HCT116 (cell line): ENCODE measurements around the gene OPN3. TPM values are rescaled to one million over a fixed set of nuclear protein-coding genes. Genes with fewer than 3 reads are reported as not detected.

Source experiments
- ATAC-seq: fragments of 200-7000 bp; cut with Tn5 transposase; 2 replicates; pipeline ENCODE4 v1.9.1; 2020; ENCODE audit warnings: mild to moderate bottlenecking, moderate library complexity
- BruUV-seq: library from RNA; stranded (reverse); fragments of 400-500 nt; replicated peaks from 2 replicates; lab custom pipeline; 2021; lab: Mats Ljungman, UMichigan
- CTCF ChIA-PET: fragments of 300-600 bp; sonication (Branson Sonifier 250); formaldehyde crosslinking; loops from one replicate; lab custom pipeline; 2021; ENCODE audit warnings: antibody characterized with exemption; lab: Charles Lee
- POLR2A ChIA-PET: fragments of 300-600, 350-600 bp; sonication (Branson Sonifier 250); formaldehyde crosslinking; loops from one replicate; lab custom pipeline; 2021; ENCODE audit warnings: antibody characterized with exemption; lab: Charles Lee
- RAD21 ChIA-PET, 2 experiments: fragments of 300-600 bp; sonication (Branson Sonifier 250); formaldehyde crosslinking; loops; one replicate each; lab custom pipeline; 2023; ENCODE audit warnings: low total read pairs in 2 of 2; ENCODE audit not compliant: uncharacterized antibody in 2 of 2, unreplicated experiment in 2 of 2, low non-redundant PET in 1 of 2; lab: Charles Lee
- DNase-seq: peaks from one replicate; pipeline ENCODE4 v3.0.0-alpha.2; 2010; ENCODE audit warnings: low read depth, low spot score
- H2AFZ ChIP-seq: fragments of 200-600 bp; shearing (Covaris generic), sonication (generic); 2 replicates; pipeline ENCODE4 v1.6.1; 2017; ENCODE audit warnings: low read depth, mixed run types, mixed read lengths, antibody characterized with exemption, low read length; ENCODE audit not compliant: poor library complexity, severe bottlenecking
- H3K27ac ChIP-seq: 2 replicates; pipeline ENCODE4 v1.5.1; 2012; ENCODE audit warnings: low read depth, low read length
- H3K27me3 ChIP-seq: fragments of 200-600 bp; sonication (generic); 2 replicates; pipeline ENCODE4 v1.6.1; 2016; ENCODE audit warnings: mixed run types, low read length, mixed read lengths; ENCODE audit not compliant: insufficient read depth
- H3K36me3 ChIP-seq, 2 experiments: fragments of 200-500 bp in 1 of 2; fragments of 200-600 bp in 1 of 2; sonication (Bioruptor generic) in 1 of 2; sonication (generic) in 1 of 2; 2 replicates each; pipeline versions ENCODE4 v1.5.1 to v1.6.1; 2014 to 2016; ENCODE audit warnings: low read length in 2 of 2, inconsistent platforms in 1 of 2, mixed read lengths in 1 of 2, mixed run types in 1 of 2; ENCODE audit not compliant: insufficient read depth in 2 of 2, control insufficient read depth in 1 of 2
- H3K4me1 ChIP-seq, 2 experiments: fragments of 200-600 bp in 1 of 2; sonication (generic) in 1 of 2; 2 replicates each; pipeline versions ENCODE4 v1.5.1 to v1.6.1; 2012 to 2017; ENCODE audit warnings: low read length in 2 of 2, inconsistent platforms in 1 of 2, mild to moderate bottlenecking in 1 of 2, mixed read lengths in 1 of 2, mixed run types in 1 of 2, moderate library complexity in 1 of 2; ENCODE audit not compliant: insufficient read depth in 2 of 2, control insufficient read depth in 1 of 2
- H3K4me2 ChIP-seq: fragments of 200-600 bp; sonication (generic); 2 replicates; pipeline ENCODE4 v1.6.1; 2017; ENCODE audit warnings: mixed run types, low read length, mixed read lengths
- H3K4me3 ChIP-seq, 2 experiments: fragments of 200-600 bp in 1 of 2; sonication (generic) in 1 of 2; replicated peaks in 1 of 2; 2 replicates each; pipeline ENCODE4 v1.5.1; 2011 to 2016; ENCODE audit warnings: low read length in 2 of 2, control low read depth in 1 of 2, low read depth in 1 of 2, mild to moderate bottlenecking in 1 of 2, mixed read lengths in 1 of 2, mixed run types in 1 of 2
- H3K79me2 ChIP-seq: fragments of 200-600 bp; sonication (generic); 2 replicates; pipeline ENCODE4 v1.6.1; 2017; ENCODE audit warnings: mild to moderate bottlenecking, mixed run types, low read length, moderate library complexity, mixed read lengths; ENCODE audit not compliant: insufficient read depth
- H3K9ac ChIP-seq: fragments of 200-600 bp; sonication (generic); 2 replicates; pipeline ENCODE4 v1.6.1; 2016; ENCODE audit warnings: low read length, mixed read lengths
- H3K9me2 ChIP-seq: fragments of 200-600 bp; sonication (generic), shearing (Covaris generic); 2 replicates; pipeline ENCODE4 v1.6.1; 2017; ENCODE audit warnings: mixed run types, mild to moderate bottlenecking, moderate library complexity; ENCODE audit not compliant: insufficient read depth
- H3K9me3 ChIP-seq, 2 experiments: fragments of 200-500 bp in 1 of 2; fragments of 200-600 bp in 1 of 2; sonication (Bioruptor generic) in 1 of 2; sonication (generic) in 1 of 2; 2 replicates each; pipeline ENCODE4 v1.6.1; 2014 to 2017; ENCODE audit warnings: low read length in 2 of 2, mixed read lengths in 2 of 2, inconsistent platforms in 1 of 2, low read depth in 1 of 2, mild to moderate bottlenecking in 1 of 2, mixed run types in 1 of 2, moderate library complexity in 1 of 2; ENCODE audit not compliant: control insufficient read depth in 1 of 2, insufficient read depth in 1 of 2
- H4K20me1 ChIP-seq: fragments of 200-600 bp; sonication (generic), shearing (Covaris generic); 2 replicates; pipeline ENCODE4 v1.6.1; 2017; ENCODE audit warnings: mixed run types, mild to moderate bottlenecking, moderate library complexity; ENCODE audit not compliant: insufficient read depth
- CBX3 ChIP-seq: IDR thresholded peaks from 2 replicates; pipeline ENCODE4 v1.6.1; 2012; ENCODE audit warnings: low read depth
- CTCF ChIP-seq, 3 experiments: fragments of 200-600 bp in 1 of 3; sonication (generic) in 1 of 3; IDR thresholded peaks in 2 of 3; conservative IDR thresholded peaks in 1 of 3; 2 replicates each; pipeline ENCODE4 v1.5.1; 2012 to 2017; ENCODE audit warnings: low read depth in 2 of 3, low read length in 2 of 3, antibody characterized with exemption in 1 of 3, borderline replicate concordance in 1 of 3, control low read depth in 1 of 3, mild to moderate bottlenecking in 1 of 3, mixed read lengths in 1 of 3, mixed run types in 1 of 3, moderate library complexity in 1 of 3; ENCODE audit not compliant: insufficient read depth in 1 of 3
- JUND ChIP-seq: IDR thresholded peaks from 2 replicates; pipeline ENCODE4 v1.6.1; 2012
- POLR2A ChIP-seq: IDR thresholded peaks from 2 replicates; pipeline ENCODE4 v1.7.0; 2011; ENCODE audit warnings: borderline replicate concordance; ENCODE audit not compliant: insufficient read depth, insufficient read length; ENCODE audit errors: extremely low read depth
- POLR2AphosphoS5 ChIP-seq: IDR thresholded peaks from 2 replicates; pipeline ENCODE4 v1.6.1; 2011; ENCODE audit warnings: mild to moderate bottlenecking, low read depth, low read length, moderate library complexity
- RAD21 ChIP-seq: IDR thresholded peaks from 2 replicates; pipeline ENCODE4 v1.6.1; 2012; ENCODE audit warnings: low read depth, mild to moderate bottlenecking
- REST ChIP-seq: IDR thresholded peaks from 2 replicates; pipeline ENCODE4 v1.6.1; 2012; ENCODE audit warnings: low read depth
- TCF7L2 ChIP-seq: IDR thresholded peaks from 2 replicates; pipeline ENCODE4 v1.7.0; 2011; ENCODE audit warnings: borderline replicate concordance, inconsistent platforms; ENCODE audit not compliant: insufficient read depth, insufficient read length; ENCODE audit errors: extremely low read depth
- YY1 ChIP-seq: IDR thresholded peaks from 2 replicates; pipeline ENCODE4 v1.6.1; 2011; ENCODE audit warnings: low read length, low read depth, moderate library complexity, mild to moderate bottlenecking; ENCODE audit not compliant: insufficient replicate concordance; ENCODE audit errors: extremely low read depth
- intact Hi-C: fragments of 100-400 bp; cut with micrococcal nuclease; formaldehyde crosslinking; loops from 2 replicates; pipeline ENCODE4 v1.10.0; 2022
- total RNA-seq: library from RNA; stranded (reverse); gene quantifications from one replicate; pipeline ENCODE4 v1.2.1, GENCODE V29; 2021; ENCODE audit not compliant: unreplicated experiment

Gene OPN3
- total RNA-seq, 1 experiment from 2014 or later = 6.1 TPM

- H3K9ac ChIP-seq = no peak overlapping the region
- DNase-seq (peak; percentile 47), ATAC-seq (peak; percentile 74)
- H4K20me1 ChIP-seq = no peaks in the 10 kb centered on the region
- intact Hi-C loops = loop anchor here (1.0 kb wide), 1 partner anchor 96 kb away; no protein-coding TSS in a partner anchor
- TF ChIP-seq POLR2AphosphoS5 (no peak), JUND (no peak; the same call in 1 of the 2 replicates), YY1 (no peak), CTCF (IDR thresholded peaks at IDR 0.05 in 2 of 3, conservative IDR thresholded peaks at IDR 0.05 in 1 of 3; ENCODE audit: borderline replicate concordance in 1 of 3, insufficient read depth in 1 of 3, low read depth in 2 of 3, low read length in 2 of 3) (peak; percentile 49 to 62 (median 57); a peak in 5 of 6 replicates), CBX3 (no peak), REST (no peak), RAD21 (peak; percentile 66), TCF7L2 (no peak), POLR2A (no peak)
- H3K9me2 ChIP-seq = no peaks in the 10 kb centered on the region
- no TSS peak for BruUV-seq
- CTCF ChIA-PET = interaction anchor here (1.3 kb wide), 1 partner anchor 17 kb away, joined by 11 read pairs; no protein-coding TSS in a partner anchor
- no peak overlapping the region for H3K4me2 ChIP-seq
- no peaks in the 10 kb centered on the region for H3K27me3 ChIP-seq
- no peak overlapping the region for H3K4me3 ChIP-seq
- RAD21 ChIA-PET = no interaction called here
- POLR2A ChIA-PET = no interaction called here
- H3K27ac ChIP-seq = no peak overlapping the region
- H3K36me3 ChIP-seq = no peaks in the 10 kb centered on the region
- no peaks in the 10 kb centered on the region for H3K79me2 ChIP-seq
- no peak overlapping the region for H2AFZ ChIP-seq
- H3K4me1 ChIP-seq = no peaks in the 10 kb centered on the region
- H3K9me3 ChIP-seq = no peaks in the 10 kb centered on the region
These were observed 12.5 kb downstream of the OPN3 start for GRCh38 chr1:241627453-241628259.
